ENCODE results near the gene XXYLT1. TPM values are rescaled to one million over a fixed set of nuclear protein-coding genes. Genes with fewer than 3 reads are reported as not detected.
"Not testable (repeated sequence)": the region's sequence is repeated elsewhere in the genome, so short reads cannot be mapped to it uniquely, and the experiment has no call there.

The XXYLT1 gene
- total RNA-seq, 1 experiment from 2014 or later, result 30.1 TPM

DNA sequence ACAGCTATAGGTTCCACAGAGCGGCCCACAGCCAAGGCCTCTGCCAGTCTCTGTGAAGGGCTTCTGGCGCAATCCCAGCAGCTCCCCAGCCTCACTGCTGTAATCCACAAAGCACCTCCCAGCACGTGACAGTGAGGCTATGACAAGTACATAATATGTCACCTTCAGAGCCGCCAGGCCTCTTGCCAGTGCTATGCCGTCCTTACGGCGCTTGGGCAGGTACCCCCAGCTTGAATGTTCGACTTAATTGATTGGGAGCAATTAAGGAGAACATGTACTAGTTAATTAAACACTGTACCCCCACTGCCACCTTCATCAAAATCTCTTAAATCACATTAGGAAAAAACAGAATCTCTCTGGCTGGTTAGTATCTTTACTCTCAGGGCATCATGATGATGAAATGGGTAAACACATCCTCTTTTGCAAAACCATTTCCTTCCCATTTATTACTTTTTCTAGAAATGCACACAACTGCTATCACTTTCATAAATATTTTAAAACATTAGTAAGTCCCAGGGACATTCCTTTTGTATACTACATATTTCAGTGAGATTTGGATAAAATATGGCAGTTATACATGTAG is 169.9 kb downstream of the XXYLT1 start:
- no peak for DNase-seq (ENCODE audit: low read depth)

DNA sequence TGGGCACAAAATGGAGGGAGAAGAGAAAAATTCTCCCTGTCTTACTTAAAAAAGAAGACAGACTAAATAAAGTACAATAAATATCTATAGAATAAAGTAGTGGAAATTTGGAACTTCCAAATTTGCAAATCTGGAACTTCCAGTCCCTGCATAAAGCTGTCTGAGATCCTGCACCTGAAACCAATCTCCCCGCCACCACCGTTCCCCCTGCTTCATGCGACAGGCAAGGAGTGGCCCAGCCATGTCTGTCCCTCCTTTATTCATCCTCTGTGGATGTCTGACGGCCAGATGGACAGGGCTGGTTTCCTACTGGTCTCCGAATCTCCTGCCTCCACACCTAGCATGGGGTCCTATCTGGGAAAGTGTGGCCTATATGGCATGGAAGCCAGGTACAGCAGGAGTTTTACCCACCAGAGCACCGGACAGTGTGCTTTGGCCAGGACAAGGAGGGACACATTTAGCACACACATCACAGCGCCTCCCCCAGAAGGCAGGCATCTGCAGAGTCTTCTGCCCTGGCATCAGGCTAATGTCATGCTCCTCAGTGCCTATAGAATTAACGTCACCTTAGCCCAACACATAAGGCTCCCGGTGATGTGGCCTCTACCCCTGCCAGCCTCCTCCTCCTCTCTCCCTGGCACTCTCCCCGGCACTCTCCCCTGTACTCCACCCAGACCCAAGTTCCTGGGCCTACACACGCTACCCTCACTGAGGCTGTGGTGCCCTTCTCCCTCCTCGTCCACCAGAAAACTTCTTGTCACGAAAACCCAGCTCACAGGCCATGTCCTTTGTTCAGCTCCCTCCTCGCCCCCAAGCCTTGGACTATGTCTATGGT is 170.8 kb downstream of the XXYLT1 start:
- DNase-seq (ENCODE audit: low read depth), result no peak

- DNase-seq (ENCODE audit: low read depth), result no peak
Observed at GRCh38 chr3:195098741-195099525, 172.0 kb downstream of the XXYLT1 start.

GRCh38 chr3:195097331-195098255 is 173.4 kb downstream of the XXYLT1 start:
- DNase-seq (ENCODE audit: low read depth), result peak; percentile 35

DNA sequence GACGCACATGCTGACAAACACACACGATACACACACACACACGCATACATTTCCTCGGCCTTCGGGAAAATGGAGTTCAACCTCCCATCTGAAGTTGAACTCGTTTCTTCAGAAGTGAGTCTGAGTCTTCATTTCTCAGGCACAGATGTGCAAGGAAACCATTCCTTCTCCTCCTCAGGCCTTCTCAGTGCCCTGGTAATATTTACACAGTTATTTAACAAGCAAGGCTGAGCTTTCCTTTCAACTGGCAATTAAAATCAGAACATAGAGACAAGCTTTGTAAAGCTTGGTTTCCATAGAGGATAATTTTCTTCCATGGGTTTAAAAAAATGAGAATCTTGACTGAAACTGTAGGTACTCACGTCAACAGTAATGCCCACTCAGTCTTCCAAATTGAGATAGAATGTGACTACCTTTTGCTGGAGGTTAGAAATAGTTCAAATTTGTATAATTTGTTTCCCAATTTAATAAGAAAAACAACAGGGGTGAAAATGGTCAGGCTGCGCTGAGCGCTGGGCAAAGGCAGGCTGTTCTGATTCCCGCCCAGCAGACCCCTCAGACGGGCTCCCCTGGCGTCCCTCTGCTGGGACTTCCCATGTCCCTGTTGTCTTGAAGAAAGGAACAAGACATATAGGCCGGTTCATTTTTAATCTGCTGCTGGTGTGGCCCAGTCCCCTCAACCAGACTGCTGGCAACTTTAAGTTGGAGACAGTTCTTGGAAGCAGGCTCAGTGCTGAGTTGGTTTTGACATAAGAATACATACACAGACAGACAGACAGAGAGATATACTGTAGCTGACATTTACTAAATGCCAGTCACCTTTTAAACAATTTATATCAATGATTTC is 174.3 kb downstream of the XXYLT1 start:
- DNase-seq (ENCODE audit: low read depth), result no peak

- DNase-seq (ENCODE audit: low read depth), result no peak
Observed at GRCh38 chr3:195096053-195096452, 174.9 kb downstream of the XXYLT1 start.

GRCh38 chr3:195095704-195096036 is 175.3 kb downstream of the XXYLT1 start:
- peak; percentile 77 for DNase-seq (ENCODE audit: low read depth)

GRCh38 chr3:195095035-195095703 is 175.8 kb downstream of the XXYLT1 start:
- DNase-seq (ENCODE audit: low read depth), result no peak

GRCh38 chr3:195094191-195094921 is 176.6 kb downstream of the XXYLT1 start:
- DNase-seq (ENCODE audit: low read depth), result no peak

GRCh38 chr3:195093731-195094130 is 177.2 kb downstream of the XXYLT1 start:
- DNase-seq (ENCODE audit: low read depth), result no peak

GRCh38 chr3:195087840-195088601 is 182.9 kb downstream of the XXYLT1 start:
- not testable (repeated sequence) for DNase-seq (ENCODE audit: low read depth)

- DNase-seq (ENCODE audit: low read depth), result no peak
Observed at GRCh38 chr3:195087328-195087727, 183.6 kb downstream of the XXYLT1 start.

- DNase-seq (ENCODE audit: low read depth), result no peak
Observed at GRCh38 chr3:195086885-195087284, 184.1 kb downstream of the XXYLT1 start.

DNA sequence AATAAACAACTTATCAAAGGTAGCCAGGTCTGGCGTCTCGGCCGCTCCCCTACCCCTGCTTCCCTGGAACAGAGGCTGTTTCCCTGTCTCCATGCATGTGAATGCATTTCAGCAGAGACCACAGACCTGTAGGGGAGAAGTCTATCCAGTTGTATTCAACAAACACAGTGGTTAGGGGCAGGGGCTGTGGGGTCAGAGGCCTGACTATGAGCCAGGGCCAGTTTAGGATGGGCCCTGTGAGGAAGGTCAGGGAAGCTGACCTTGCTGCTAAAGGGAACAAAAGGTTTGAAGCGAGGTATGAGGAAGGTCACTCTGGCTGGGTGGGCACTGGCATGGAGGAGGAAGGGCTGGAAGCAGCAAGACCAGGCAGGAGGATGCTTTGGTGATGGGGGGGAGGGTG is 184.6 kb downstream of the XXYLT1 start:
- no peak for DNase-seq (ENCODE audit: low read depth)

DNA sequence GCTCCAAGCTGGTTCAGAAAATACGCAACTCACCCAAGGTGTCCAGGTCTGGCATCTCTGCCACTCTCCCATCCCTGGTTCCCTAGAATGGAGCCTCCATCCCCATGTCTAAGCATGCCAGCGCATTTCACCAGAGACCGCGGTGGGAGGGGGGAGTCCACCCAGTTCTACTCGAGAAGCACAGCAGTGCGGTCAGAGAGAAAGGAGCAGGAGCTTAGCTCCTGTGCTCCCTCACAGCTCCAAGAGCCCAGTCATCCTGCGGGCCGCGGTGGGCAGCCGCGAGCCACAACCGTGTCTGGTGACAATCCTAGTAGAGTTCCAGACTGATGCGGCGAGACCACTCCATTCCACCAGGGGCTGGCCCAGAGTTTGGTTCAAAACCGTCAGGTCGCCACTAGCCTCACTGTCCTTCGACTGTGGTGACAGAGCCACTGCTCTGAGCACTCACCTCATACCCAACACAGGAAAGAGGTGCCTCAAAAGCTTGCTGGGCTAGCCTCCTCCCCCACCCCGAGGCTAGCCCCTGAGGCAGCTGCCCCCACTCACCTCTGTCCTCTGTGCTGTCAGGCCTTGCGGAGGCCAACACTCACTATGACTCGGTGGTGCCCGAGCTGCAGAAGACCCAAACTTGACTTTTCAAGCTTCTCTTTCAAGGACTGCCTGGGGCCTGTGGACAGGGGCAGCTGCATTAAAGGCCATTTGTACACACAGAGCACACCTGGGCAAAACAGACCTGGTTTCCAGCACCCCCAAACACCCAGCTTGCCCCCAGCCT is 185.4 kb downstream of the XXYLT1 start:
- DNase-seq (ENCODE audit: low read depth), result no peak

GRCh38 chr3:195084746-195085145 is 186.2 kb downstream of the XXYLT1 start:
- no peak for DNase-seq (ENCODE audit: low read depth)

DNA sequence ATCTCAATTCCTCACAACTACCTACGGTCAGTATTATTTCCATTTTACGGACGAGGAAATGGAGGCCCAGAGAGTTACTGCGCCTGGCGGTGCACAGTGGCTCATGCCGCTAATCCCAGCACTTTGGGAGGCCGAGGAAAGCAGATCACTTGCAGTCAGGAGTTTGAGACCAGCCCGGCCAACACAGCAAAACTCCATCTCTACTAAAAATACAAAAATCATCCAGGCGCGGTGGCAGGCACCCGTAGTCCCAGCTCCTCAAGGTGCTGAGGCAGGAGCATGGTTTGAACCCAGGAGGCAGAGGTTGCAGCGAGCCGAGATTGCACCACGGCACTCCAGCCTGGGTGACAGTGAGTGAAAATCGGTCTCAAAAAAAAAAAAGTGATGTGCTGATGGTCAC is 187.3 kb downstream of the XXYLT1 start:
- no peak for DNase-seq (ENCODE audit: low read depth)

Measured in HT1080 (cell line).